ENCODE measurements around the gene ADGRB3. TPM values are rescaled to one million over a fixed set of nuclear protein-coding genes. Genes with fewer than 3 reads are reported as not detected.

ADGRB3 gene
- total RNA-seq, 2 experiments from 2014 or later, result not detected

- POLR2A ChIA-PET, result no interaction called here
Observed at GRCh38 chr6:69398729-69399128, 763.6 kb downstream of the ADGRB3 start.

DNA sequence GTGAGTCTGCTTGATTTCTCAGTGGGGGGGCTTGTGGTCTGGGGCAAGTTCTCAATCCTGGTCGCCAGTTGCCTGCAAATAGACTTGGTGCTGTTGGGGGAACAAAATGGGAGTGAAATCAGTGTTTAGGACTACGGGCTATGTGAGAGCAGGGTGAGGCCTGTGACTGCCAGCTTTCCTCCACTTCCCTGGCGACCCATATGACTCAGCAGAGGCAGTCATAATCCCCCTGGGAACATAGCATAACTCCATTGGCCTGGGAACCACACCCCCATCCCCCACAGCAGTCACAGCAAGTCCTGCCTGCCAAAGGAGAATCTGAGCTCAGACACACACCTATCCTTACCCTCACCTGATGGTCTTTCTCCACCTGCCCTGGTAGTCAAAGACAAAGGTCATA, 773.8 kb downstream of the ADGRB3 start:
- CTCF ChIA-PET (ENCODE audit: unreplicated experiment), result no interaction called here
- Histone ChIP-seq H3K4me2 (ENCODE audit: low read length) (no peak overlapping the region), H3K79me2 (ENCODE audit: insufficient read depth, low read depth, low read length) (no peaks in the 10 kb centered on the region), H4K20me1 (ENCODE audit: insufficient read depth, low read length) (no peaks in the 10 kb centered on the region), H3K4me1 (ENCODE audit: insufficient read depth, low read length, poor library complexity, severe bottlenecking) (no peaks in the 10 kb centered on the region), H3K4me3 (ENCODE audit: low read depth, low read length, poor library complexity, severe bottlenecking) (no peak overlapping the region), H3K27ac (ENCODE audit: low read depth, low read length, poor library complexity, severe bottlenecking) (no peak overlapping the region), H2AFZ (ENCODE audit: low read length) (no peak overlapping the region), H3K36me3 (ENCODE audit: insufficient read depth, low read length) (no peaks in the 10 kb centered on the region), H3K9me2 (ENCODE audit: insufficient read depth, low read length) (no peaks in the 10 kb centered on the region), H3K9me3 (ENCODE audit: low read length) (no peaks in the 10 kb centered on the region)
- no peak for TF ChIP-seq EZH2phosphoT487 (IDR thresholded peaks at IDR 0.05; ENCODE audit: borderline replicate concordance, low read depth, low read length)
- TF ChIP-seq, protein P1, sequence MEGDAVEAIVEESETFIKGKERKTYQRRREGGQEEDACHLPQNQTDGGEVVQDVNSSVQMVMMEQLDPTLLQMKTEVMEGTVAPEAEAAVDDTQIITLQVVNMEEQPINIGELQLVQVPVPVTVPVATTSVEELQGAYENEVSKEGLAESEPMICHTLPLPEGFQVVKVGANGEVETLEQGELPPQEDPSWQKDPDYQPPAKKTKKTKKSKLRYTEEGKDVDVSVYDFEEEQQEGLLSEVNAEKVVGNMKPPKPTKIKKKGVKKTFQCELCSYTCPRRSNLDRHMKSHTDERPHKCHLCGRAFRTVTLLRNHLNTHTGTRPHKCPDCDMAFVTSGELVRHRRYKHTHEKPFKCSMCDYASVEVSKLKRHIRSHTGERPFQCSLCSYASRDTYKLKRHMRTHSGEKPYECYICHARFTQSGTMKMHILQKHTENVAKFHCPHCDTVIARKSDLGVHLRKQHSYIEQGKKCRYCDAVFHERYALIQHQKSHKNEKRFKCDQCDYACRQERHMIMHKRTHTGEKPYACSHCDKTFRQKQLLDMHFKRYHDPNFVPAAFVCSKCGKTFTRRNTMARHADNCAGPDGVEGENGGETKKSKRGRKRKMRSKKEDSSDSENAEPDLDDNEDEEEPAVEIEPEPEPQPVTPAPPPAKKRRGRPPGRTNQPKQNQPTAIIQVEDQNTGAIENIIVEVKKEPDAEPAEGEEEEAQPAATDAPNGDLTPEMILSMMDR (conservative IDR thresholded peaks at IDR 0.05; ENCODE audit: low read length), result no peak
- DNase-seq (ENCODE audit: low spot score), result no peak
- POLR2A ChIA-PET, result interaction anchor here (1.3 kb wide), 1 partner anchor 25 kb away, joined by 4 read pairs; no protein-coding TSS in a partner anchor
- no TSS peak for BruUV-seq (replicated peaks)
- intact Hi-C loops (cut with micrococcal nuclease; ENCODE audit: unreplicated experiment), result no loop called here

More at GRCh38 chr6:69398729-69399128, 763.6 kb downstream of the ADGRB3 start:
- Histone ChIP-seq H3K9me3 (ENCODE audit: low read length) (no peaks in the 10 kb centered on the region), H3K4me3 (ENCODE audit: low read depth, low read length, poor library complexity, severe bottlenecking) (no peak overlapping the region), H3K9me2 (ENCODE audit: insufficient read depth, low read length) (no peaks in the 10 kb centered on the region), H3K4me1 (ENCODE audit: insufficient read depth, low read length, poor library complexity, severe bottlenecking) (no peaks in the 10 kb centered on the region), H3K27ac (ENCODE audit: low read depth, low read length, poor library complexity, severe bottlenecking) (no peak overlapping the region), H3K4me2 (ENCODE audit: low read length) (no peak overlapping the region), H4K20me1 (ENCODE audit: insufficient read depth, low read length) (no peaks in the 10 kb centered on the region), H2AFZ (ENCODE audit: low read length) (no peak overlapping the region), H3K36me3 (ENCODE audit: insufficient read depth, low read length) (no peaks in the 10 kb centered on the region), H3K79me2 (ENCODE audit: insufficient read depth, low read depth, low read length) (no peaks in the 10 kb centered on the region)
- TF ChIP-seq, protein P1 (conservative IDR thresholded peaks at IDR 0.05; ENCODE audit: low read length), result no peak
- TF ChIP-seq EZH2phosphoT487 (IDR thresholded peaks at IDR 0.05; ENCODE audit: borderline replicate concordance, low read depth, low read length), result no peak
- intact Hi-C loops (cut with micrococcal nuclease; ENCODE audit: unreplicated experiment), result no loop called here
- DNase-seq (ENCODE audit: low spot score), result no peak
- CTCF ChIA-PET (ENCODE audit: unreplicated experiment), result no interaction called here
- no TSS peak for BruUV-seq (replicated peaks)

- intact Hi-C loops (cut with micrococcal nuclease; ENCODE audit: unreplicated experiment), result no loop called here
- no peak for TF ChIP-seq EZH2phosphoT487 (IDR thresholded peaks at IDR 0.05; ENCODE audit: borderline replicate concordance, low read depth, low read length)
- TF ChIP-seq, protein P1 (conservative IDR thresholded peaks at IDR 0.05; ENCODE audit: low read length), result no peak
- H4K20me1 ChIP-seq (ENCODE audit: insufficient read depth, low read length), result no peaks in the 10 kb centered on the region
- no TSS peak for BruUV-seq (replicated peaks)
- DNase-seq (ENCODE audit: low spot score), result no peak
- no peaks in the 10 kb centered on the region for H3K36me3 ChIP-seq (ENCODE audit: insufficient read depth, low read length)
- H3K9me3 ChIP-seq (ENCODE audit: low read length), result no peaks in the 10 kb centered on the region
- no peak overlapping the region for H3K27ac ChIP-seq (ENCODE audit: low read depth, low read length, poor library complexity, severe bottlenecking)
- H2AFZ ChIP-seq (ENCODE audit: low read length), result no peak overlapping the region
- ChIA-PET CTCF (ENCODE audit: unreplicated experiment) (no interaction called here), POLR2A (interaction anchor here (0.6 kb wide), 1 partner anchor 16 kb away, joined by 3 read pairs; no protein-coding TSS in a partner anchor)
- no peaks in the 10 kb centered on the region for H3K79me2 ChIP-seq (ENCODE audit: insufficient read depth, low read depth, low read length)
- no peaks in the 10 kb centered on the region for H3K4me1 ChIP-seq (ENCODE audit: insufficient read depth, low read length, poor library complexity, severe bottlenecking)
- no peak overlapping the region for H3K4me2 ChIP-seq (ENCODE audit: low read length)
- no peaks in the 10 kb centered on the region; the same call in 1 of the 2 replicates for H3K9me2 ChIP-seq (ENCODE audit: insufficient read depth, low read length)
- no peak overlapping the region for H3K4me3 ChIP-seq (ENCODE audit: low read depth, low read length, poor library complexity, severe bottlenecking)
Observed at GRCh38 chr6:69416776-69417175, 781.7 kb downstream of the ADGRB3 start.

Data from OCI-LY7 (cell line).